Neural progenitor cell (in vitro differentiated cells): ENCODE data around the gene PPP2R2C. TPM values are rescaled to one million over a fixed set of nuclear protein-coding genes. Genes with fewer than 3 reads are reported as not detected.

Source experiments
- DNase-seq: peaks from one replicate; pipeline ENCODE4 v3.0.0-alpha.2; 2016; ENCODE audit warnings: low spot score
- H2AFZ ChIP-seq: fragments of 200-600 bp; sonication (generic); replicated peaks from 2 replicates; pipeline ENCODE4 v1.6.1; 2016; ENCODE audit warnings: antibody characterized with exemption
- H3F3A ChIP-seq: fragments of 200-600 bp; sonication (generic); 2 replicates; pipeline ENCODE4 v1.6.1; 2016; ENCODE audit warnings: antibody characterized with exemption, low read depth
- H3K27ac ChIP-seq: fragments of 200-600 bp; sonication (generic); 2 replicates; pipeline ENCODE4 v1.5.1; 2016; ENCODE audit warnings: mild to moderate bottlenecking
- H3K27me3 ChIP-seq: fragments of 200-600 bp; sonication (generic); 2 replicates; pipeline ENCODE4 v1.6.1; 2016; ENCODE audit warnings: mild to moderate bottlenecking, moderate library complexity
- H3K36me3 ChIP-seq: fragments of 200-600 bp; sonication (generic); 2 replicates; pipeline ENCODE4 v1.5.1; 2016
- H3K4me1 ChIP-seq: fragments of 200-600 bp; sonication (generic); 2 replicates; pipeline ENCODE4 v1.6.1; 2016; ENCODE audit warnings: mixed run types
- H3K4me2 ChIP-seq: fragments of 200-600 bp; sonication (generic); 2 replicates; pipeline ENCODE4 v1.6.1; 2016
- H3K4me3 ChIP-seq: fragments of 200-600 bp; sonication (generic); 2 replicates; pipeline ENCODE4 v1.5.1; 2016
- H3K79me2 ChIP-seq: fragments of 200-600 bp; sonication (generic); 2 replicates; pipeline ENCODE4 v1.6.1; 2016; ENCODE audit warnings: low read depth
- H3K9ac ChIP-seq: fragments of 200-600 bp; sonication (generic); 2 replicates; pipeline ENCODE4 v1.6.1; 2016
- H3K9me3 ChIP-seq: fragments of 200-600 bp; sonication (generic); 2 replicates; pipeline ENCODE4 v1.5.1; 2016; ENCODE audit warnings: low read depth
- H4K20me1 ChIP-seq: fragments of 200-600 bp; sonication (generic); 2 replicates; pipeline ENCODE4 v1.6.1; 2016; ENCODE audit warnings: low read depth
- H3K27ac Mint-ChIP-seq: 3 replicates; pipeline ENCODE4 v1.8.0; 2021; ENCODE audit warnings: mixed read lengths
- H3K27me3 Mint-ChIP-seq: 2 replicates; pipeline ENCODE4 v1.8.0; 2022; ENCODE audit warnings: low read depth, mild to moderate bottlenecking, inconsistent platforms, moderate library complexity, mixed read lengths; ENCODE audit not compliant: insufficient read depth
- H3K36me3 Mint-ChIP-seq: 3 replicates; pipeline ENCODE4 v1.8.0; 2021; ENCODE audit warnings: mixed read lengths
- H3K4me1 Mint-ChIP-seq: 3 replicates; pipeline ENCODE4 v1.8.0; 2021; ENCODE audit warnings: mixed read lengths
- H3K4me3 Mint-ChIP-seq: 3 replicates; pipeline ENCODE4 v1.8.0; 2021; ENCODE audit warnings: mild to moderate bottlenecking, moderate library complexity, mixed read lengths
- H3K9me3 Mint-ChIP-seq: 3 replicates; pipeline ENCODE4 v1.8.0; 2020; ENCODE audit warnings: mixed read lengths
- CTCF ChIP-seq: fragments of 200-600 bp; sonication (generic); IDR thresholded peaks from 2 replicates; pipeline ENCODE4 v1.5.1; 2017; ENCODE audit warnings: antibody characterized with exemption, mild to moderate bottlenecking
- EZH2 ChIP-seq: fragments of 200-600 bp; sonication (generic); IDR thresholded peaks from 2 replicates; pipeline ENCODE4 v1.6.1; 2017; ENCODE audit warnings: antibody characterized with exemption, mild to moderate bottlenecking, moderate library complexity
- EZH2phosphoT487 ChIP-seq: fragments of 200-600 bp; sonication (generic); IDR thresholded peaks from 2 replicates; pipeline ENCODE4 v1.6.1; 2017; ENCODE audit warnings: antibody characterized with exemption
- total RNA-seq: library from RNA; depleted of rRNA; stranded (reverse); fragments of >200 nt; gene quantifications from 2 replicates; pipeline ENCODE4 v1.2.3, GENCODE V29; 2015; ENCODE audit warnings: low replicate concordance

Gene PPP2R2C
- total RNA-seq, 1 donor from 2014 or later: 3.5 TPM

- Histone ChIP-seq H3K79me2 (no peaks in the 10 kb centered on the region), H3F3A (no peaks in the 10 kb centered on the region), H3K4me2 (no peak overlapping the region), H3K9ac (no peak overlapping the region), H3K27ac (no peak overlapping the region), H3K4me3 (no peak overlapping the region), H3K36me3 (no peaks in the 10 kb centered on the region), H2AFZ (no peak overlapping the region), H3K9me3 (no peaks in the 10 kb centered on the region), H3K4me1 (peaks cover 12% of the 10 kb centered on the region), H3K27me3 (peaks cover 6% of the 10 kb centered on the region), H4K20me1 (no peaks in the 10 kb centered on the region)
- DNase-seq: no peak
- no peaks in the 10 kb centered on the region for H3K36me3 Mint-ChIP-seq
- H3K27ac Mint-ChIP-seq: no peak overlapping the region
- peaks cover 19% of the 10 kb centered on the region for H3K4me1 Mint-ChIP-seq
- no peak overlapping the region for H3K4me3 Mint-ChIP-seq
- TF ChIP-seq CTCF (no peak), EZH2phosphoT487 (no peak), EZH2 (no peak)
- H3K9me3 Mint-ChIP-seq: peaks cover 2% of the 10 kb centered on the region
- H3K27me3 Mint-ChIP-seq: peaks cover 25% of the 10 kb centered on the region
Measured at GRCh38 chr4:6336166-6336565, 136.2 kb downstream of the PPP2R2C start.

GRCh38 chr4:6335040-6335590, 137.3 kb downstream of the PPP2R2C start:
- Histone ChIP-seq H3K36me3 (no peaks in the 10 kb centered on the region), H3F3A (no peaks in the 10 kb centered on the region), H3K9ac (no peak overlapping the region), H3K4me3 (no peak overlapping the region), H3K9me3 (no peaks in the 10 kb centered on the region), H3K79me2 (no peaks in the 10 kb centered on the region), H3K4me1 (peaks cover 12% of the 10 kb centered on the region), H4K20me1 (no peaks in the 10 kb centered on the region), H3K27ac (no peak overlapping the region), H3K4me2 (no peak overlapping the region), H2AFZ (no peak overlapping the region), H3K27me3 (peaks cover 6% of the 10 kb centered on the region)
- H3K4me3 Mint-ChIP-seq: no peak overlapping the region
- no peak overlapping the region for H3K27ac Mint-ChIP-seq
- H3K9me3 Mint-ChIP-seq: peaks cover 2% of the 10 kb centered on the region
- TF ChIP-seq EZH2: no peak
- no peak for TF ChIP-seq EZH2phosphoT487
- peak; percentile 28 for TF ChIP-seq CTCF
- peaks cover 30% of the 10 kb centered on the region for H3K27me3 Mint-ChIP-seq
- DNase-seq: no peak
- no peaks in the 10 kb centered on the region for H3K36me3 Mint-ChIP-seq
- peaks cover 17% of the 10 kb centered on the region for H3K4me1 Mint-ChIP-seq

- Histone ChIP-seq H3K4me3 (no peak overlapping the region), H3K9me3 (no peaks in the 10 kb centered on the region), H3K27me3 (peaks cover 6% of the 10 kb centered on the region), H2AFZ (no peak overlapping the region), H3K4me2 (no peak overlapping the region), H3F3A (no peaks in the 10 kb centered on the region), H3K79me2 (no peaks in the 10 kb centered on the region), H3K27ac (no peak overlapping the region), H4K20me1 (no peaks in the 10 kb centered on the region), H3K9ac (no peak overlapping the region), H3K4me1 (peaks cover 12% of the 10 kb centered on the region), H3K36me3 (no peaks in the 10 kb centered on the region)
- Mint-ChIP-seq H3K9me3 (peaks cover 2% of the 10 kb centered on the region), H3K27ac (no peak overlapping the region), H3K4me3 (peak overlapping the region; percentile 63), H3K36me3 (no peaks in the 10 kb centered on the region), H3K4me1 (peaks cover 16% of the 10 kb centered on the region), H3K27me3 (peaks cover 30% of the 10 kb centered on the region)
- DNase-seq: no peak
- TF ChIP-seq CTCF (no peak), EZH2 (no peak), EZH2phosphoT487 (no peak)
Measured at GRCh38 chr4:6334203-6334887, 138.1 kb downstream of the PPP2R2C start.
